PC-3 (cell line): ENCODE results near the gene RERG. TPM values are rescaled to one million over a fixed set of nuclear protein-coding genes. Genes with fewer than 3 reads are reported as not detected.

ENCODE experiments used
- ATAC-seq: fragments of 200-7000 bp; cut with Tn5 transposase; 2 replicates; pipeline ENCODE4 v1.9.1; 2020; ENCODE audit warnings: mild to moderate bottlenecking, moderate library complexity
- BruUV-seq: library from RNA; stranded (reverse); fragments of 400-500 nt; replicated peaks from 2 replicates; lab custom pipeline; 2021; lab: Mats Ljungman, UMichigan
- CTCF ChIA-PET: fragments of 300-600 bp; sonication (Branson Sonifier 250); formaldehyde crosslinking; loops from one replicate; lab custom pipeline; 2022; ENCODE audit warnings: antibody characterized with exemption; lab: Charles Lee
- POLR2A ChIA-PET: fragments of 300-600 bp; sonication (Branson Sonifier 250); formaldehyde crosslinking; loops from one replicate; lab custom pipeline; 2022; ENCODE audit warnings: antibody characterized with exemption; ENCODE audit not compliant: unreplicated experiment; lab: Charles Lee
- DNase-seq: peaks from one replicate; pipeline ENCODE4 v3.0.0-alpha.2; 2015
- H2AFZ ChIP-seq: fragments of 300-600 bp; sonication (generic); 2 replicates; pipeline ENCODE4 v1.6.0; 2016; ENCODE audit warnings: antibody characterized with exemption, low read length
- H3F3A ChIP-seq: fragments of 300-600 bp; sonication (generic); one replicate; pipeline ENCODE4 v1.6.0; 2017; ENCODE audit warnings: antibody characterized with exemption, low read length, control low read depth, mild to moderate bottlenecking; ENCODE audit not compliant: unreplicated experiment
- H3K27ac ChIP-seq: fragments of 300-600 bp; sonication (generic); 2 replicates; pipeline ENCODE4 v1.5.1; 2016; ENCODE audit warnings: mild to moderate bottlenecking, low read length
- H3K27me3 ChIP-seq: fragments of 300-600 bp; sonication (generic); 2 replicates; pipeline ENCODE4 v1.6.1; 2016; ENCODE audit warnings: low read length, mixed read lengths
- H3K36me3 ChIP-seq: fragments of 300-600 bp; sonication (generic); 2 replicates; pipeline ENCODE4 v1.6.1; 2016; ENCODE audit warnings: low read depth, mixed run types, low read length, mixed read lengths
- H3K4me1 ChIP-seq: fragments of 300-600 bp; sonication (generic); 2 replicates; pipeline ENCODE4 v1.5.1; 2016; ENCODE audit warnings: low read length; ENCODE audit not compliant: insufficient read depth
- H3K4me2 ChIP-seq: fragments of 300-600 bp; sonication (generic); 2 replicates; pipeline ENCODE4 v1.6.0; 2016; ENCODE audit warnings: low read length
- H3K4me3 ChIP-seq: fragments of 300-600 bp; sonication (generic); 2 replicates; pipeline ENCODE4 v1.5.1; 2016; ENCODE audit warnings: mild to moderate bottlenecking, low read length, mixed read lengths
- H3K79me2 ChIP-seq: fragments of 300-600 bp; sonication (generic); 2 replicates; pipeline ENCODE4 v1.6.1; 2017; ENCODE audit warnings: low read length, mixed read lengths
- H3K9ac ChIP-seq: fragments of 300-600 bp; sonication (generic); 2 replicates; pipeline ENCODE4 v1.6.0; 2016; ENCODE audit warnings: mild to moderate bottlenecking, low read length
- H3K9me2 ChIP-seq: fragments of 300-600 bp; sonication (generic); replicated peaks from 2 replicates; pipeline ENCODE4 v1.6.1; 2016; ENCODE audit warnings: mixed run types, low read length, mixed read lengths
- H3K9me3 ChIP-seq: fragments of 300-600 bp; sonication (generic); 2 replicates; pipeline ENCODE4 v1.6.1; 2016; ENCODE audit warnings: low read length, mixed read lengths
- H4K20me1 ChIP-seq: fragments of 300-600 bp; sonication (generic); 2 replicates; pipeline ENCODE4 v1.6.1; 2016; ENCODE audit warnings: low read length, mixed read lengths
- CTCF ChIP-seq: fragments of 300-600 bp; sonication (generic); conservative IDR thresholded peaks from 2 replicates; pipeline ENCODE4 v1.5.1; 2017; ENCODE audit warnings: antibody characterized with exemption, low read depth, mild to moderate bottlenecking, low read length
- EZH2 ChIP-seq: fragments of 300-600 bp; sonication (generic); IDR thresholded peaks from one replicate; pipeline ENCODE4 v1.6.1; 2017; ENCODE audit warnings: antibody characterized with exemption, mild to moderate bottlenecking, low read length; ENCODE audit not compliant: unreplicated experiment
- EZH2phosphoT487 ChIP-seq: fragments of 300-600 bp; sonication (generic); IDR thresholded peaks from 2 replicates; pipeline ENCODE4 v1.6.1; 2018; ENCODE audit warnings: mild to moderate bottlenecking, antibody characterized with exemption, low read length, borderline replicate concordance
- intact Hi-C: fragments of 100-400 bp; cut with micrococcal nuclease; formaldehyde crosslinking; loops from 2 replicates; pipeline ENCODE4 v1.9.0; 2023
- total RNA-seq: library from RNA; depleted of rRNA; stranded (reverse); fragments of >200 nt; gene quantifications from 2 replicates; pipeline ENCODE4 v1.2.3, GENCODE V29; 2014

Gene RERG
- total RNA-seq, 1 experiment from 2014 or later, result not detected

- H3K27ac ChIP-seq, result no peak overlapping the region
- POLR2A ChIA-PET, result no interaction called here
- intact Hi-C loops, result no loop called here
Observed at GRCh38 chr12:15196221-15196620, 25.0 kb downstream of the RERG start.

GRCh38 chr12:15194456-15195368, 26.5 kb downstream of the RERG start:
- Histone ChIP-seq H3K4me1 (no peaks in the 10 kb centered on the region), H3K79me2 (no peaks in the 10 kb centered on the region), H3F3A (no peaks in the 10 kb centered on the region), H3K9ac (no peak overlapping the region), H3K27me3 (peaks cover 17% of the 10 kb centered on the region; the same call in 1 of the 2 replicates), H4K20me1 (no peaks in the 10 kb centered on the region), H2AFZ (no peak overlapping the region), H3K4me3 (no peak overlapping the region), H3K4me2 (no peak overlapping the region), H3K36me3 (no peaks in the 10 kb centered on the region), H3K9me3 (no peaks in the 10 kb centered on the region), H3K27ac (no peak overlapping the region), H3K9me2 (no peaks in the 10 kb centered on the region)
- DNase-seq (no peak), ATAC-seq (no peak)
- intact Hi-C loops, result no loop called here
- no TSS peak for BruUV-seq
- POLR2A ChIA-PET, result no interaction called here
- CTCF ChIA-PET, result no interaction called here
- no peak for TF ChIP-seq EZH2
- TF ChIP-seq CTCF, result no peak
- no peak for TF ChIP-seq EZH2phosphoT487

More at GRCh38 chr12:15196221-15196620, 25.0 kb downstream of the RERG start:
- CTCF ChIA-PET, result no interaction called here
- Histone ChIP-seq H3K79me2 (no peaks in the 10 kb centered on the region), H3F3A (no peaks in the 10 kb centered on the region), H3K9ac (no peak overlapping the region), H4K20me1 (no peaks in the 10 kb centered on the region), H3K4me3 (no peak overlapping the region), H2AFZ (no peak overlapping the region), H3K9me3 (no peaks in the 10 kb centered on the region), H3K4me2 (no peak overlapping the region), H3K27me3 (peaks cover 17% of the 10 kb centered on the region; the same call in 1 of the 2 replicates), H3K9me2 (no peaks in the 10 kb centered on the region), H3K36me3 (no peaks in the 10 kb centered on the region), H3K4me1 (no peaks in the 10 kb centered on the region)
- no TSS peak for BruUV-seq
- TF ChIP-seq EZH2phosphoT487, result no peak
- TF ChIP-seq EZH2, result no peak
- no peak for TF ChIP-seq CTCF
- DNase-seq (no peak), ATAC-seq (no peak)

- Histone ChIP-seq H3K9me2 (no peaks in the 10 kb centered on the region), H3K27me3 (peaks cover 14% of the 10 kb centered on the region; the same call in 1 of the 2 replicates), H2AFZ (no peak overlapping the region), H3K9ac (no peak overlapping the region), H3K4me3 (no peak overlapping the region), H3K27ac (no peak overlapping the region), H3F3A (no peaks in the 10 kb centered on the region), H3K36me3 (no peaks in the 10 kb centered on the region), H3K9me3 (no peaks in the 10 kb centered on the region), H3K4me2 (no peak overlapping the region), H3K79me2 (no peaks in the 10 kb centered on the region), H3K4me1 (no peaks in the 10 kb centered on the region), H4K20me1 (no peaks in the 10 kb centered on the region)
- TF ChIP-seq CTCF (no peak), EZH2 (no peak), EZH2phosphoT487 (no peak)
- intact Hi-C loops, result no loop called here
- ChIA-PET POLR2A (no interaction called here), CTCF (no interaction called here)
- BruUV-seq, result no TSS peak
- no peak for DNase-seq
- no peak for ATAC-seq
Observed at GRCh38 chr12:15193946-15194345, 27.3 kb downstream of the RERG start.
